Raji (cell line): Measurements from ENCODE around the gene IGSF9B.

Source experiments
- POLR2A ChIP-seq: IDR thresholded peaks from 2 replicates; pipeline ENCODE4 v1.6.1; 2011; ENCODE audit warnings: low read depth, low read length, control low read depth; ENCODE audit not compliant: insufficient read depth

Gene IGSF9B

GRCh38 chr11:133938166-133938565 is 18.6 kb downstream of the IGSF9B start:
- TF ChIP-seq POLR2A = no peak

GRCh38 chr11:133937468-133937867 is 19.3 kb downstream of the IGSF9B start:
- TF ChIP-seq POLR2A = no peak

GRCh38 chr11:133937015-133937414 is 19.8 kb downstream of the IGSF9B start:
- TF ChIP-seq POLR2A = no peak

GRCh38 chr11:133936592-133936991 is 20.2 kb downstream of the IGSF9B start:
- TF ChIP-seq POLR2A = no peak

- no peak for TF ChIP-seq POLR2A
Observed at GRCh38 chr11:133936136-133936535, 20.6 kb downstream of the IGSF9B start.

GRCh38 chr11:133935551-133935910 is 21.2 kb downstream of the IGSF9B start:
- no peak for TF ChIP-seq POLR2A

GRCh38 chr11:133934599-133935550 is 21.9 kb downstream of the IGSF9B start:
- TF ChIP-seq POLR2A = no peak

GRCh38 chr11:133934096-133934495 is 22.7 kb downstream of the IGSF9B start:
- no peak for TF ChIP-seq POLR2A

- no peak for TF ChIP-seq POLR2A
Observed at GRCh38 chr11:133931449-133932060, 25.2 kb downstream of the IGSF9B start.

GRCh38 chr11:133930767-133931448 is 25.9 kb downstream of the IGSF9B start:
- TF ChIP-seq POLR2A = no peak

- TF ChIP-seq POLR2A = no peak
Observed at GRCh38 chr11:133930053-133930766, 26.6 kb downstream of the IGSF9B start.

- TF ChIP-seq POLR2A = no peak
Observed at GRCh38 chr11:133929401-133930052, 27.2 kb downstream of the IGSF9B start.

- no peak for TF ChIP-seq POLR2A
Observed at GRCh38 chr11:133928628-133929059, 28.1 kb downstream of the IGSF9B start.
